Endothelial cell of umbilical vein (primary cell): ENCODE data around the gene GRAMD1B. TPM values are rescaled to one million over a fixed set of nuclear protein-coding genes. Genes with fewer than 3 reads are reported as not detected.

ENCODE experiments used
- BruUV-seq: library from RNA; stranded (reverse); fragments of 400-500 nt; replicated peaks from 2 replicates; lab custom pipeline; 2021; lab: Mats Ljungman, UMichigan
- CTCF ChIA-PET: fragments of 300-600, 350-600 bp; sonication (Branson Sonifier 250); formaldehyde crosslinking; loops from one replicate; lab custom pipeline; 2021; ENCODE audit warnings: antibody characterized with exemption, inconsistent platforms; lab: Charles Lee
- POLR2A ChIA-PET: fragments of 300-600, 350-600 bp; sonication (Branson Sonifier 250); formaldehyde crosslinking; loops from one replicate; lab custom pipeline; 2021; ENCODE audit warnings: antibody characterized with exemption, inconsistent platforms; lab: Charles Lee
- DNase-seq: peaks from one replicate; pipeline ENCODE4 v3.0.0-alpha.2; 2011; ENCODE audit warnings: low read depth, low spot score
- FAIRE-seq: peaks from 2 replicates; lab custom pipeline; 2011; peaks lifted over from hg19 to GRCh38; lab: Jason Lieb, UNC
- H2AFZ ChIP-seq: 2 replicates; pipeline ENCODE4 v1.6.0; 2012; ENCODE audit warnings: low read depth, low read length, control low read depth, inconsistent platforms
- H3K27ac ChIP-seq: 2 replicates; pipeline ENCODE4 v1.5.1; 2011; ENCODE audit warnings: low read depth, mild to moderate bottlenecking, control low read depth, low read length, moderate library complexity; ENCODE audit not compliant: insufficient read depth
- H3K27me3 ChIP-seq, 2 experiments: 2 replicates each; pipeline versions ENCODE4 v1.6.0 to v1.6.1; 2011; ENCODE audit warnings: low read length in 2 of 2, mixed read lengths in 1 of 2; ENCODE audit not compliant: control insufficient read depth in 2 of 2, insufficient read depth in 2 of 2
- H3K36me3 ChIP-seq, 2 experiments: 2 replicates in 1 of 2; 3 replicates in 1 of 2; pipeline ENCODE4 v1.5.1; 2011; ENCODE audit warnings: low read length in 2 of 2, mild to moderate bottlenecking in 1 of 2, moderate library complexity in 1 of 2; ENCODE audit not compliant: control insufficient read depth in 2 of 2, insufficient read depth in 2 of 2; ENCODE audit errors: extremely low read depth in 1 of 2
- H3K4me1 ChIP-seq: 3 replicates; pipeline ENCODE4 v1.5.1; 2011; ENCODE audit warnings: mild to moderate bottlenecking, low read length; ENCODE audit not compliant: control insufficient read depth, insufficient read depth; ENCODE audit errors: extremely low read depth
- H3K4me2 ChIP-seq: 2 replicates; pipeline ENCODE4 v1.6.1; 2011; ENCODE audit warnings: low read length, control low read depth, mixed read lengths; ENCODE audit not compliant: insufficient read depth
- H3K4me3 ChIP-seq, 3 experiments: fragments of 200-600 bp in 1 of 3; sonication (generic), shearing (Covaris generic) in 1 of 3; replicated peaks in 1 of 3; 2 replicates each; pipeline ENCODE4 v1.5.1; 2011 to 2016; ENCODE audit warnings: control low read depth in 3 of 3, low read length in 3 of 3, mild to moderate bottlenecking in 2 of 3, inconsistent platforms in 1 of 3, low read depth in 1 of 3, moderate library complexity in 1 of 3; ENCODE audit not compliant: insufficient read depth in 1 of 3
- H3K79me2 ChIP-seq: 2 replicates; pipeline ENCODE4 v1.6.0; 2012; ENCODE audit warnings: low read length, inconsistent platforms; ENCODE audit not compliant: control insufficient read depth, insufficient read depth
- H3K9ac ChIP-seq: replicated peaks from 2 replicates; pipeline ENCODE3; 2011; ENCODE audit warnings: low read length, control low read depth; ENCODE audit not compliant: insufficient read depth; ENCODE audit errors: extremely low read depth
- H3K9me1 ChIP-seq: replicated peaks from 3 replicates; pipeline ENCODE4 v1.6.0; 2011; ENCODE audit warnings: mild to moderate bottlenecking, low read length; ENCODE audit not compliant: control insufficient read depth, insufficient read depth; ENCODE audit errors: extremely low read depth
- H3K9me3 ChIP-seq: replicated peaks from 2 replicates; pipeline ENCODE4 v1.5.1; 2012; ENCODE audit warnings: low read length, inconsistent platforms; ENCODE audit not compliant: control insufficient read depth, insufficient read depth
- H4K20me1 ChIP-seq: replicated peaks from 2 replicates; pipeline ENCODE3; 2011; ENCODE audit warnings: mild to moderate bottlenecking, low read length; ENCODE audit not compliant: control insufficient read depth, insufficient read depth; ENCODE audit errors: extremely low read depth
- CTCF ChIP-seq, 2 donors: IDR thresholded peaks; 1 replicate in 1 of 2; 2 replicates in 1 of 2; pipeline ENCODE4 v1.5.1; 2011; ENCODE audit warnings: low read length in 2 of 2, mild to moderate bottlenecking in 2 of 2, moderate library complexity in 2 of 2, control low read depth in 1 of 2, inconsistent platforms in 1 of 2, low read depth in 1 of 2; ENCODE audit not compliant: insufficient read depth in 1 of 2; ENCODE audit errors: extremely low read depth in 1 of 2
- EZH2 ChIP-seq: IDR thresholded peaks from 2 replicates; pipeline ENCODE4 v1.6.1; 2012; ENCODE audit warnings: borderline replicate concordance, low read depth, mild to moderate bottlenecking, moderate library complexity, low read length, inconsistent platforms; ENCODE audit not compliant: severe bottlenecking
- FOS ChIP-seq: IDR thresholded peaks from 2 replicates; pipeline ENCODE4 v1.6.1; 2011; ENCODE audit warnings: mild to moderate bottlenecking, low read length, moderate library complexity, borderline replicate concordance; ENCODE audit not compliant: insufficient read depth
- GATA2 ChIP-seq: IDR thresholded peaks from 2 replicates; pipeline ENCODE4 v1.7.0; 2011; ENCODE audit warnings: low read depth, mild to moderate bottlenecking, moderate library complexity, mixed read lengths, low read length; ENCODE audit not compliant: insufficient read length, insufficient read depth
- JUN ChIP-seq: IDR thresholded peaks from 2 replicates; pipeline ENCODE4 v1.6.1; 2011; ENCODE audit warnings: borderline replicate concordance, low read depth; ENCODE audit not compliant: insufficient read length, insufficient read depth
- MAX ChIP-seq: IDR thresholded peaks from 2 replicates; pipeline ENCODE4 v1.6.1; 2011; ENCODE audit not compliant: insufficient read depth, insufficient read length
- MYC ChIP-seq: IDR thresholded peaks from one replicate; pipeline ENCODE4 v1.6.1; 2011; ENCODE audit warnings: mild to moderate bottlenecking, low read depth, low read length
- POLR2A ChIP-seq: IDR thresholded peaks from 2 replicates; pipeline ENCODE4 v1.6.1; 2012; ENCODE audit warnings: low read depth, mild to moderate bottlenecking, control low read depth, low read length
- POLR2AphosphoS5 ChIP-seq: IDR thresholded peaks from 2 replicates; pipeline ENCODE4 v1.6.1; 2012; ENCODE audit warnings: low read depth, mild to moderate bottlenecking, control low read depth, low read length, moderate library complexity; ENCODE audit not compliant: insufficient read depth
- dilution Hi-C: fragments of 300-500 bp; cut with MboI; formaldehyde crosslinking; loops from one replicate; pipeline ENCODE4 v1.15.0; 2019; ENCODE audit warnings: low sequenced_read_pairs; ENCODE audit not compliant: extremely low pct_ligation_motif_present
- intact Hi-C: fragments of 100-400 bp; cut with micrococcal nuclease; formaldehyde crosslinking; loops from one replicate; pipeline ENCODE4 v1.10.0; 2022
- polyA plus RNA-seq, 4 experiments: library from polyadenylated mRNA; depleted of rRNA in 3 of 4; stranded (reverse) in 3 of 4; unstranded in 1 of 4; fragments of >200 nt; gene quantifications; 2 replicates each; pipeline versions ENCODE4 v1.2.1 to v1.2.3, GENCODE V29; 2011 to 2012; ENCODE audit warnings: missing spikeins in 1 of 4
- total RNA-seq: library from RNA; stranded (reverse); gene quantifications from 2 replicates; pipeline ENCODE4 v1.2.3, GENCODE V29; 2021

GRAMD1B gene
- total and polyA plus RNA-seq, 2 donors (not counting 3 experiments of a cell fraction or from before 2014, with no cell fraction given): 5.1 to 11.1 TPM

GRCh38 chr11:123494195-123495050 lies 64.4 kb downstream of the GRAMD1B start:
- no peaks in the 10 kb centered on the region for H3K9me3 ChIP-seq
- no peaks in the 10 kb centered on the region for H3K4me1 ChIP-seq
- no TSS peak for BruUV-seq
- H3K27ac ChIP-seq: no peak overlapping the region
- H3K4me2 ChIP-seq: no peak overlapping the region
- H3K4me3 ChIP-seq: no peak overlapping the region
- TF ChIP-seq EZH2 (no peak), JUN (no peak), FOS (no peak), MYC (no peak), POLR2AphosphoS5 (no peak)
- FAIRE-seq (no peak), DNase-seq (no peak)
- intact Hi-C loops (no loop called here), dilution Hi-C loops (loop anchor here (25.0 kb wide), 1 partner anchor 182 kb away; no protein-coding TSS in a partner anchor)
- H3K9me1 ChIP-seq: no peaks in the 10 kb centered on the region
- CTCF ChIA-PET: interaction anchor here (0.9 to 1.4 kb wide), 2 partner anchors 16 to 17 kb away, joined by 3 to 4 read pairs; no protein-coding TSS in a partner anchor
- H2AFZ ChIP-seq: no peak overlapping the region
- H3K79me2 ChIP-seq: no peaks in the 10 kb centered on the region
- H4K20me1 ChIP-seq: no peaks in the 10 kb centered on the region
- no peaks in the 10 kb centered on the region for H3K36me3 ChIP-seq
- H3K9ac ChIP-seq: no peak overlapping the region
- POLR2A ChIA-PET: interaction anchor here (0.7 kb wide), 1 partner anchor 49 kb away, joined by 5 read pairs; no protein-coding TSS in a partner anchor
- no peaks in the 10 kb centered on the region for H3K27me3 ChIP-seq

GRCh38 chr11:123504401-123504800 lies 74.3 kb downstream of the GRAMD1B start:
- Histone ChIP-seq H3K36me3 (no peaks in the 10 kb centered on the region), H3K4me2 (no peak overlapping the region), H3K79me2 (no peaks in the 10 kb centered on the region), H3K27me3 (no peaks in the 10 kb centered on the region), H3K27ac (no peak overlapping the region), H2AFZ (no peak overlapping the region), H3K9me3 (no peaks in the 10 kb centered on the region), H3K9ac (no peak overlapping the region), H3K4me1 (peaks cover 2% of the 10 kb centered on the region), H4K20me1 (no peaks in the 10 kb centered on the region), H3K4me3 (no peak overlapping the region), H3K9me1 (no peaks in the 10 kb centered on the region)
- no peak for TF ChIP-seq GATA2
- no peak for TF ChIP-seq CTCF (IDR thresholded peaks at IDR 0.05; ENCODE audit: extremely low read depth in 1 of 2, insufficient read depth in 1 of 2, low read depth in 1 of 2, low read length in 2 of 2)
- TF ChIP-seq POLR2A: no peak
- TF ChIP-seq FOS: no peak
- no peak for TF ChIP-seq JUN
- TF ChIP-seq POLR2AphosphoS5: no peak
- TF ChIP-seq MYC: no peak
- no peak for TF ChIP-seq MAX
- TF ChIP-seq EZH2: no peak
- dilution Hi-C loops (no loop called here), intact Hi-C loops (no loop called here)
- DNase-seq: no peak
- no peak for FAIRE-seq
- no TSS peak for BruUV-seq
- CTCF ChIA-PET: interaction anchor here (0.8 to 2.0 kb wide), 2 partner anchors 26 to 50 kb away, joined by 3 to 4 read pairs; no protein-coding TSS in a partner anchor
- POLR2A ChIA-PET: no interaction called here
